MCF 10A (cell line): ENCODE measurements around the gene TBL1XR1. TPM values are rescaled to one million over a fixed set of nuclear protein-coding genes. Genes with fewer than 3 reads are reported as not detected.

ENCODE experiments used
- BruUV-seq: library from RNA; stranded (reverse); fragments of 400-500 nt; replicated peaks from 2 replicates; lab custom pipeline; 2021; lab: Mats Ljungman, UMichigan
- CTCF ChIA-PET: fragments of 300-600 bp; sonication (Branson Sonifier 250); formaldehyde crosslinking; extraction: SDS; loops from one replicate; lab custom pipeline; 2021; ENCODE audit warnings: antibody characterized with exemption, inconsistent platforms; lab: Yijun Ruan, JAX
- POLR2A ChIA-PET: fragments of 300-600, 350-650 bp; sonication (Branson Sonifier 250); formaldehyde crosslinking; extraction: SDS; loops from one replicate; lab custom pipeline; 2020; ENCODE audit warnings: antibody characterized with exemption, inconsistent platforms; lab: Yijun Ruan, JAX
- DNase-seq: peaks from one replicate; pipeline ENCODE4 v3.0.0-alpha.2; 2018; ENCODE audit not compliant: unreplicated experiment
- H3K27ac Mint-ChIP-seq: one replicate; pipeline ENCODE4 v1.8.0; 2022; ENCODE audit warnings: mild to moderate bottlenecking, low read depth, mixed read lengths; ENCODE audit not compliant: unreplicated experiment
- H3K27me3 Mint-ChIP-seq: one replicate; pipeline ENCODE4 v1.8.0; 2022; ENCODE audit warnings: mixed read lengths; ENCODE audit not compliant: insufficient read depth, unreplicated experiment
- H3K36me3 Mint-ChIP-seq: one replicate; pipeline ENCODE4 v1.8.0; 2022; ENCODE audit warnings: mild to moderate bottlenecking, moderate library complexity, mixed read lengths; ENCODE audit not compliant: insufficient read depth, unreplicated experiment
- H3K4me1 Mint-ChIP-seq: one replicate; pipeline ENCODE4 v1.8.0; 2022; ENCODE audit warnings: mixed read lengths; ENCODE audit not compliant: insufficient read depth, unreplicated experiment
- H3K4me3 Mint-ChIP-seq: one replicate; pipeline ENCODE4 v1.8.0; 2022; ENCODE audit warnings: mild to moderate bottlenecking, moderate library complexity, mixed read lengths; ENCODE audit not compliant: unreplicated experiment
- H3K9me3 Mint-ChIP-seq: one replicate; pipeline ENCODE4 v1.8.0; 2022; ENCODE audit warnings: mixed read lengths; ENCODE audit not compliant: unreplicated experiment
- intact Hi-C: fragments of 100-400 bp; cut with micrococcal nuclease; formaldehyde crosslinking; loops from 2 replicates; pipeline ENCODE4 v1.14.1; 2022
- total RNA-seq: library from RNA; stranded (reverse); gene quantifications from 2 replicates; pipeline ENCODE4 v1.2.3, GENCODE V29; 2022
- TF ChIP-seq, protein P1 (sequence below): fragments of 200-600 bp; IDR thresholded peaks from one replicate; pipeline ENCODE4 v1.8.0; 2022; ENCODE audit warnings: antibody characterized with exemption, mild to moderate bottlenecking; ENCODE audit not compliant: unreplicated experiment

TBL1XR1 gene
- total RNA-seq, 1 experiment from 2014 or later, result 178 TPM

DNA sequence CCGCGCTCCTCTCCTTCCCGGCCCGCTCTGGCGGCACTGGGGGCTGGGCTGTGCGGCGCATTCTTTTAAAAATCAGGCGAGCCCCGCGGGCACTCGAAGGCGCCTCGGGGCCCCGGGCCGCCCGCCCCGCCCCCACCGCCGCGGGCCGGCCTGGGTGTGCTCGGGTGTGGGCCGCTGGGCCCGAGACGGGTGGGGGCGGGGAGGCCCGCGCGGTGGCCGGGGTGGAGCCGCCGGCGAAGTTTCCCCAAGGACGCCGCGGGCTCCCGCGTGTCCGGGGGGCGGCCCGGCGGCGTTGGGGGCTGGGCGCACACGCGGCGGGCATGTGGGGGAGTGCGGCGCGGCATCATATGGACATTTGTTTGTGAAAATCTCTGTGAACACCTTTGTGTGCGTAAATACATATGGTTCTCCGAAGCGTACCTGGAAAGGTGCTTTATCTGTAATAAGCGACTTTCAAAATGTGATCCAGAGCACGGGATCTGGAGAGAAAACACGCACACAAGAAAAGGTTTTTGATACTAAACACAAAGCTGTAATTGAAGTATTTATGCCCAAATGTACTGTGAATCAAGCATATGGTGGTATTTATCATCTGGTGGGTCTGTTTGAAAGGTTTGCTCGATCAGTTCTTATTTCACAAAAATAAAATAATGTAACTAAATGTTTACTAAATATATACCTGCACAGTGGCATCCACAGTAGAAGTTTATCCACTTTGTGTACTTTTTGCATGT is 612 bp upstream of the TBL1XR1 start:
- ChIA-PET POLR2A (interaction anchor here (0.6 to 3.5 kb wide), 20 partner anchors 18 to 1126 kb away, joined by 3 to 66 read pairs (median 4); no protein-coding TSS in a partner anchor), CTCF (interaction anchor here (0.6 to 4.8 kb wide), 9 partner anchors 16 to 959 kb away, joined by 3 to 21 read pairs (median 4); no protein-coding TSS in a partner anchor)
- Mint-ChIP-seq H3K27me3 (no peaks in the 10 kb centered on the region), H3K36me3 (peaks cover 9% of the 10 kb centered on the region), H3K4me1 (peaks cover 30% of the 10 kb centered on the region), H3K9me3 (no peaks in the 10 kb centered on the region), H3K27ac (peak overlapping the region; percentile 89), H3K4me3 (peak overlapping the region; percentile 97)
- intact Hi-C loops, result loop anchor here (1.0 to 2.0 kb wide), 4 partner anchors 162 to 1187 kb away; no protein-coding TSS in a partner anchor
- TF ChIP-seq, protein P1, sequence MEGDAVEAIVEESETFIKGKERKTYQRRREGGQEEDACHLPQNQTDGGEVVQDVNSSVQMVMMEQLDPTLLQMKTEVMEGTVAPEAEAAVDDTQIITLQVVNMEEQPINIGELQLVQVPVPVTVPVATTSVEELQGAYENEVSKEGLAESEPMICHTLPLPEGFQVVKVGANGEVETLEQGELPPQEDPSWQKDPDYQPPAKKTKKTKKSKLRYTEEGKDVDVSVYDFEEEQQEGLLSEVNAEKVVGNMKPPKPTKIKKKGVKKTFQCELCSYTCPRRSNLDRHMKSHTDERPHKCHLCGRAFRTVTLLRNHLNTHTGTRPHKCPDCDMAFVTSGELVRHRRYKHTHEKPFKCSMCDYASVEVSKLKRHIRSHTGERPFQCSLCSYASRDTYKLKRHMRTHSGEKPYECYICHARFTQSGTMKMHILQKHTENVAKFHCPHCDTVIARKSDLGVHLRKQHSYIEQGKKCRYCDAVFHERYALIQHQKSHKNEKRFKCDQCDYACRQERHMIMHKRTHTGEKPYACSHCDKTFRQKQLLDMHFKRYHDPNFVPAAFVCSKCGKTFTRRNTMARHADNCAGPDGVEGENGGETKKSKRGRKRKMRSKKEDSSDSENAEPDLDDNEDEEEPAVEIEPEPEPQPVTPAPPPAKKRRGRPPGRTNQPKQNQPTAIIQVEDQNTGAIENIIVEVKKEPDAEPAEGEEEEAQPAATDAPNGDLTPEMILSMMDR, result no peak
- BruUV-seq, result TSS peak; percentile 72
- peak; percentile 39 for DNase-seq

DNA sequence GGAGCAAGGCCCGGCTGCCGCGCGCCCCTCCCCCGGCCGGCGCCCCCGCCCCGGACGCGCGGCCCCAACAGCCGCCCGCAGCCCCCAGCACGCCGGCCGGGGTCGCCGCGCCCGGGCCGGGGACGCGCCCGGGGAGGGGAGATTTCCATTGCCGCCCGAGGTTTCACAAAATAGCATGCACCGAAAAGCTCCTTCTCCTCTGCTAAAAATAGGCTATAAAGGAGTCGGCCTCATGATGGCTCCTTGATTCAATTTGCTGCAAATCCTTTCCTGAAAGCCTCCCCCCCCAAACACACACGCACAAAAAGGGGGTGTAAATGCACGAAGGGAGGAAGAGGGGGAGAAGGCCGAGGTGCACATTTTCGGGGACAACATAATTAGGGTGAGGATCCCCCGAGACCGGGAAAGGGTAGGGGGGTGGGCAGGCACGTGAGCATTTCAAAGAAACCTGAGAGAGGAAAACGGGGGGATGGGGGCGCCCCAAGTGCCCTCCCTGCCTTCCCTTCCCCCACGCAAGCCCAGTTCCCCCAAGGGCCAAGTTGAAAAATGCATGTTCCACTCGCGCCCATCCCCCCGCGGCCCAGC is 734 bp downstream of the TBL1XR1 start:
- ChIA-PET POLR2A (interaction anchor here (0.7 to 4.5 kb wide), 15 partner anchors 9 to 1130 kb away, joined by 3 to 66 read pairs (median 6); no protein-coding TSS in a partner anchor), CTCF (interaction anchor here (0.7 to 4.8 kb wide), 5 partner anchors 28 to 1079 kb away, joined by 3 to 21 read pairs (median 4); no protein-coding TSS in a partner anchor)
- peak; percentile 60 for DNase-seq

DNA sequence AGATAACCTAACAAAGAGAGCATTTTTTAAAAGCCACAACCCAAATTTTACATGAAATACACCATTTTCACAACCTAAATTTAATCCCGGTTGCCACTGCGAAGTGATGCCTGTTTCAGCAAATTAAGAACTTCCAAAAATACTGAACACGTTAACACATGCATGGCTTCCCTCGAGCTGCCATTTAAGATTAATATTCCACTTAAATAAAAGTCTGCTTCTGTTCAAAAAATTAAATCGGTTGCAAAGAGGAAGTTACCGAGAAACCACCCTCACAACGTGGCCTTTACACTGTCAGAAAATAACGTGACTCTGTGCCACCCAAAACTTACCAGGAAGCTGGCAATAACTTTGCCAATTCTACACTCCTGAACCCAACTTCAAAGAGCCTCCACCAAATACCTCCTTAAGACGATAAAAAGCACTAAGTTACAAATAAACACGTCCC is 1.2 kb downstream of the TBL1XR1 start:
- CTCF ChIA-PET, result interaction anchor here (0.6 to 4.8 kb wide), 6 partner anchors 28 to 1080 kb away, joined by 3 to 21 read pairs (median 4); no protein-coding TSS in a partner anchor
- intact Hi-C loops, result loop anchor here (1.0 kb wide), 1 partner anchor 282 kb away; no protein-coding TSS in a partner anchor
- peak overlapping the region; percentile 89 for H3K27ac Mint-ChIP-seq
- no peaks in the 10 kb centered on the region for H3K9me3 Mint-ChIP-seq
- POLR2A ChIA-PET, result interaction anchor here (0.6 to 4.5 kb wide), 22 partner anchors 9 to 1130 kb away, joined by 3 to 55 read pairs (median 4); no protein-coding TSS in a partner anchor
- DNase-seq, result peak; percentile 29
- peak overlapping the region; percentile 97 for H3K4me3 Mint-ChIP-seq
- TF ChIP-seq, protein P1, result no peak
- H3K4me1 Mint-ChIP-seq, result peaks cover 28% of the 10 kb centered on the region
- H3K27me3 Mint-ChIP-seq, result no peaks in the 10 kb centered on the region
- BruUV-seq, result no TSS peak
- H3K36me3 Mint-ChIP-seq, result peaks cover 9% of the 10 kb centered on the region

More for the DNA sequence above, 734 bp downstream of the TBL1XR1 start:
- Mint-ChIP-seq H3K4me1 (peaks cover 26% of the 10 kb centered on the region), H3K27me3 (no peaks in the 10 kb centered on the region), H3K36me3 (peaks cover 9% of the 10 kb centered on the region), H3K4me3 (peak overlapping the region; percentile 97), H3K27ac (peak overlapping the region; percentile 89), H3K9me3 (no peaks in the 10 kb centered on the region)
- intact Hi-C loops, result loop anchor here (1.0 kb wide), 3 partner anchors 164 to 620 kb away; no protein-coding TSS in a partner anchor
- TF ChIP-seq, protein P1, result no peak
- no TSS peak for BruUV-seq
